Activated CD4-positive, alpha-beta T cell treated with anti-CD3 and anti-CD28 coated beads, Interleukin-2, amount 10 ng/mL, durations not matched to agents 7 days and 5 days (primary cell): ENCODE results near the gene HDHD5. TPM values are rescaled to one million over a fixed set of nuclear protein-coding genes. Genes with fewer than 3 reads are reported as not detected.

ENCODE experiments used
- CTCF ChIA-PET: fragments of 350-600 bp; sonication (Branson Sonifier 250); formaldehyde crosslinking; loops from one replicate; lab custom pipeline; 2021; ENCODE audit warnings: antibody characterized with exemption; lab: Charles Lee
- POLR2A ChIA-PET: fragments of 350-600 bp; sonication (Branson Sonifier 250); formaldehyde crosslinking; loops from one replicate; lab custom pipeline; 2021; ENCODE audit warnings: antibody characterized with exemption; lab: Charles Lee
- DNase-seq: peaks from one replicate; pipeline ENCODE4 v3.0.0-alpha.2; 2020
- H3K27ac Mint-ChIP-seq: one replicate; pipeline ENCODE4 v1.8.0; 2021; ENCODE audit warnings: mild to moderate bottlenecking, moderate library complexity, mixed read lengths
- H3K27me3 Mint-ChIP-seq: one replicate; pipeline ENCODE4 v1.8.0; 2021; ENCODE audit warnings: mixed read lengths
- H3K36me3 Mint-ChIP-seq: one replicate; pipeline ENCODE4 v1.8.0; 2021; ENCODE audit warnings: low read depth, mixed read lengths
- H3K4me1 Mint-ChIP-seq: one replicate; pipeline ENCODE4 v1.8.0; 2021; ENCODE audit warnings: mixed read lengths
- H3K4me3 Mint-ChIP-seq: one replicate; pipeline ENCODE4 v1.8.0; 2021; ENCODE audit warnings: mild to moderate bottlenecking, moderate library complexity, mixed read lengths
- H3K9me3 Mint-ChIP-seq: one replicate; pipeline ENCODE4 v1.8.0; 2021; ENCODE audit warnings: mixed read lengths
- total RNA-seq, 2 experiments: library from RNA; stranded (reverse); gene quantifications; one replicate each; pipeline ENCODE4 v1.2.3, GENCODE V29; 2021

HDHD5 gene
- total RNA-seq, result 10 to 100 TPM; 30.9 to 37.1 TPM

DNA sequence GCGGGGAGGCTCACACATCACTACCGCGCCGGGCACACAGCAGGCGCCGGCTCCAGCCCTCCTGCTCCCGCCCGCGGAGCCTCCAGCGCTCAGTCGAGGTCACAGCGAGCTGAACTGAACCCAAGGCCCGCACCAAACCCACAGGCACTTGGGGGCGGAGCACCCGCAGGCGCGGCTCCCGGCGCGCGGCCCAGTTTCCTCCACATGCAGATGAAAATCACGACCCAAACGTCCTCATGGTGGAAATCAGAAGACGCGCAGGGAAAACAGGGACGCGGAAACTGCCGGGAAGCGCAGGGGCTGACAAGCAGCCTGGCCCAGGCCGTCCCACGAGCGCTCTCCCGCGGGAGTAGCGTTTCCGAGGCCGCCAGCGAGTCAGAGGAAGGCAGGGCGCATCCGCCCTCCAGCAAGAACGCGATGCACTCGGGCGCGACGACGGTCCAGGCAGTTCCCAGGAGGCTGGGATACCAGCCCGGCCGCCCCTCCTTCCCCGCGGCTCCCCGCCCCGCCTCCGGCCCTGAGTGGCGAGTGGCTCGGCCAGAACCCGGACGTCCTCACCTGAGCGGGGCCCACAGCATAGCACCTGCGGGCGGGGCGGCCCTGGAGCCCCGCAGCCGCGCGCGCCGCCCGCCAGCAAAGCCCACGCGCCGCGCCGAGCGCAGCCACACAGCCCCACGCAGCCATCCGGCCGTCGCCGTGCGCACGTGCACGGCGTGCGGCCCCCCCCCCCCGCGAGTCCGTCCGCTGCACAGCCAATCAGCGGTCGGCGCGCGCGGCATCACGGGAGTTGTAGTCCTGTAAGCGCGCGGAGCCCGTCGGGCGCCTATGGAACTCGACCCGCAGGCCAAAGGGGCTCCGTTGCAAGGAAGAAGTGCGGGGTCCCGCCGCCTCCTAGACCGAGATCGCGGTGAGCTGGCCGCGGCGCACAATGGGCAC is at the start of gene HDHD5:
Gene HDHD5, minus strand, starts transcription at position 710 of the 936 bp plus-strand sequence. Its CDS starts 26 bp downstream, at position 684.
- H3K4me1 Mint-ChIP-seq, result peaks cover 35% of the 10 kb centered on the region
- H3K27ac Mint-ChIP-seq, result peak within 1 kb of the TSS; percentile 84

GRCh38 chr22:17205432-17205831 is 46.4 kb upstream of the HDHD5 start:
- Mint-ChIP-seq H3K4me1 (peaks cover 4% of the 10 kb centered on the region), H3K27ac (no peak overlapping the region), H3K4me3 (no peak overlapping the region), H3K9me3 (no peaks in the 10 kb centered on the region), H3K36me3 (peaks cover 51% of the 10 kb centered on the region), H3K27me3 (no peaks in the 10 kb centered on the region)
- ChIA-PET POLR2A (interaction anchor here (0.6 kb wide), 1 partner anchor 52 kb away, joined by 3 read pairs; no protein-coding TSS in a partner anchor), CTCF (interaction anchor here (1.0 to 1.2 kb wide), 2 partner anchors 34 to 37 kb away, joined by 3 to 4 read pairs; no protein-coding TSS in a partner anchor)
- no peak for DNase-seq

More for the DNA sequence above, at the start of gene HDHD5:
- no peaks in the 10 kb centered on the region for H3K27me3 Mint-ChIP-seq
- peak; percentile 88 for DNase-seq
- ChIA-PET POLR2A (no interaction called here), CTCF (interaction anchor here (1.0 to 4.7 kb wide), 4 partner anchors 10 to 16 kb away, joined by 3 to 44 read pairs (median 6); no protein-coding TSS in a partner anchor)
- H3K9me3 Mint-ChIP-seq, result no peaks in the 10 kb centered on the region
- H3K4me3 Mint-ChIP-seq, result peak within 1 kb of the TSS; percentile 78
- peaks cover 9% of the 10 kb centered on the region for H3K36me3 Mint-ChIP-seq

GRCh38 chr22:17201285-17201945 is 42.3 kb upstream of the HDHD5 start:
- H3K4me1 Mint-ChIP-seq, result peaks cover 3% of the 10 kb centered on the region
- H3K4me3 Mint-ChIP-seq, result no peak overlapping the region
- CTCF ChIA-PET, result interaction anchor here (0.7 to 1.6 kb wide), 4 partner anchors 10 to 36 kb away, joined by 3 to 9 read pairs (median 4); no protein-coding TSS in a partner anchor
- no peak for DNase-seq
- no peaks in the 10 kb centered on the region for H3K27me3 Mint-ChIP-seq
- H3K36me3 Mint-ChIP-seq, result peaks cover 55% of the 10 kb centered on the region
- no peaks in the 10 kb centered on the region for H3K9me3 Mint-ChIP-seq
- POLR2A ChIA-PET, result interaction anchor here (0.6 kb wide), 1 partner anchor 153 kb away, joined by 7 read pairs; no protein-coding TSS in a partner anchor
- H3K27ac Mint-ChIP-seq, result peak overlapping the region; percentile 16

- H3K36me3 Mint-ChIP-seq, result peaks cover 45% of the 10 kb centered on the region
- POLR2A ChIA-PET, result no interaction called here
- H3K27ac Mint-ChIP-seq, result no peak overlapping the region
- DNase-seq, result no peak
- H3K4me1 Mint-ChIP-seq, result peaks cover 4% of the 10 kb centered on the region
- CTCF ChIA-PET, result interaction anchor here (1.6 kb wide), 1 partner anchor 8 kb away, joined by 5 read pairs; no protein-coding TSS in a partner anchor
- no peaks in the 10 kb centered on the region for H3K9me3 Mint-ChIP-seq
- H3K4me3 Mint-ChIP-seq, result no peak overlapping the region
- no peaks in the 10 kb centered on the region for H3K27me3 Mint-ChIP-seq
Observed at GRCh38 chr22:17199003-17199731, 40.1 kb upstream of the HDHD5 start.

- peaks cover 38% of the 10 kb centered on the region for H3K36me3 Mint-ChIP-seq
- no peak overlapping the region for H3K27ac Mint-ChIP-seq
- no peak overlapping the region for H3K4me3 Mint-ChIP-seq
- ChIA-PET POLR2A (no interaction called here), CTCF (no interaction called here)
- no peaks in the 10 kb centered on the region for H3K9me3 Mint-ChIP-seq
- H3K27me3 Mint-ChIP-seq, result no peaks in the 10 kb centered on the region
- DNase-seq, result no peak
- H3K4me1 Mint-ChIP-seq, result peaks cover 4% of the 10 kb centered on the region
Observed at GRCh38 chr22:17198170-17199002, 39.3 kb upstream of the HDHD5 start.

- H3K27me3 Mint-ChIP-seq, result no peaks in the 10 kb centered on the region
- no peak overlapping the region for H3K27ac Mint-ChIP-seq
- no peak overlapping the region for H3K4me3 Mint-ChIP-seq
- H3K4me1 Mint-ChIP-seq, result peaks cover 2% of the 10 kb centered on the region
- ChIA-PET POLR2A (no interaction called here), CTCF (no interaction called here)
- H3K36me3 Mint-ChIP-seq, result peaks cover 17% of the 10 kb centered on the region
- no peak for DNase-seq
- H3K9me3 Mint-ChIP-seq, result no peaks in the 10 kb centered on the region
Observed at GRCh38 chr22:17194213-17194612, 35.1 kb upstream of the HDHD5 start.

- H3K9me3 Mint-ChIP-seq, result no peaks in the 10 kb centered on the region
- H3K27ac Mint-ChIP-seq, result no peak overlapping the region
- CTCF ChIA-PET, result no interaction called here
Observed at GRCh38 chr22:17192186-17192585, 33.1 kb upstream of the HDHD5 start.

GRCh38 chr22:17191163-17191784 is 32.2 kb upstream of the HDHD5 start:
- POLR2A ChIA-PET, result no interaction called here
- Mint-ChIP-seq H3K4me3 (no peak overlapping the region), H3K4me1 (peaks cover 2% of the 10 kb centered on the region), H3K27me3 (no peaks in the 10 kb centered on the region), H3K9me3 (no peaks in the 10 kb centered on the region), H3K27ac (no peak overlapping the region), H3K36me3 (peaks cover 19% of the 10 kb centered on the region)
- CTCF ChIA-PET, result interaction anchor here (0.5 to 1.4 kb wide), 4 partner anchors 9 to 116 kb away, joined by 3 to 5 read pairs (median 4); no protein-coding TSS in a partner anchor
- no peak for DNase-seq

More at GRCh38 chr22:17192186-17192585, 33.1 kb upstream of the HDHD5 start:
- Mint-ChIP-seq H3K4me3 (no peak overlapping the region), H3K36me3 (peaks cover 22% of the 10 kb centered on the region), H3K27me3 (no peaks in the 10 kb centered on the region), H3K4me1 (peaks cover 2% of the 10 kb centered on the region)
- no peak for DNase-seq
- POLR2A ChIA-PET, result no interaction called here

GRCh38 chr22:17190702-17191101 is 31.6 kb upstream of the HDHD5 start:
- Mint-ChIP-seq H3K27ac (no peak overlapping the region), H3K36me3 (peaks cover 23% of the 10 kb centered on the region), H3K4me1 (peaks cover 2% of the 10 kb centered on the region), H3K9me3 (no peaks in the 10 kb centered on the region), H3K27me3 (no peaks in the 10 kb centered on the region), H3K4me3 (no peak overlapping the region)
- no peak for DNase-seq
- POLR2A ChIA-PET, result no interaction called here
- CTCF ChIA-PET, result interaction anchor here (0.8 to 1.4 kb wide), 3 partner anchors 10 to 115 kb away, joined by 3 to 5 read pairs (median 4); no protein-coding TSS in a partner anchor

DNA sequence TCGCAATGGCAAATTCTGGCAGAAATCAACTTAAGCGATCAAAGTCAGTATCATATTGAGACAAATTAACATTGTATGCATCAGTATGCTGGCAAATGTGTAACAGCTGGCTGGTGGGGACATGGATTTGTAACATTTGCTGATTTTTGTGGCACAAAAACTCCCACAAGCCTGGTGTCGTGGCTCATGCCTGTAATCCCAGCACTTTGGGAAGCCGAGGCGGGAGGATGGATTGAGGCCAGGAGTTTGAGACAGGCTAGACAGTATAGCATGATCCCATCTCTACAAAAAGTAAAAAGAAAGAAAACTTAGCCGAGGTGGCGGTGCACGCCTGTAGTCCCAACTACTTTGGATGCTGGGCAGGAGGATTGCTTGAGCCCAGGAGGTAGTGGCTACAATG is 17.6 kb upstream of the HDHD5 start:
- no peak for DNase-seq
- H3K4me3 Mint-ChIP-seq, result no peak overlapping the region
- CTCF ChIA-PET, result interaction anchor here (0.7 kb wide), 1 partner anchor 325 kb away, joined by 5 read pairs; no protein-coding TSS in a partner anchor
- H3K27me3 Mint-ChIP-seq, result peaks cover 2% of the 10 kb centered on the region
- POLR2A ChIA-PET, result no interaction called here
- no peak overlapping the region for H3K27ac Mint-ChIP-seq
- no peaks in the 10 kb centered on the region for H3K9me3 Mint-ChIP-seq
- peaks cover 21% of the 10 kb centered on the region for H3K36me3 Mint-ChIP-seq
- peaks cover 2% of the 10 kb centered on the region for H3K4me1 Mint-ChIP-seq
